GM12878 (cell line): ENCODE measurements around the gene HNRNPF. TPM values are rescaled to one million over a fixed set of nuclear protein-coding genes. Genes with fewer than 3 reads are reported as not detected.

Experiments used
- CBFB ChIP-seq: IDR thresholded peaks from 2 replicates; pipeline ENCODE4 v1.6.1; 2016; ENCODE audit warnings: antibody characterized with exemption, low read depth
- FOS ChIP-seq: IDR thresholded peaks from 3 replicates; pipeline ENCODE4 v1.6.1; 2011; ENCODE audit warnings: borderline replicate concordance; ENCODE audit not compliant: insufficient read length; ENCODE audit errors: extremely low read depth
- FOXM1 ChIP-seq: IDR thresholded peaks from 2 replicates; pipeline ENCODE4 v1.6.1; 2012; ENCODE audit warnings: low read depth, mild to moderate bottlenecking, inconsistent platforms, low read length, moderate library complexity
- HDAC6 ChIP-seq: fragments of 200-600 bp; sonication (generic); IDR thresholded peaks from one replicate; pipeline ENCODE4 v1.8.0; 2017; ENCODE audit warnings: antibody characterized with exemption; ENCODE audit not compliant: unreplicated experiment
- HSF1 ChIP-seq: fragments of 150-350 bp; IDR thresholded peaks from 2 replicates; pipeline ENCODE4 v1.6.1; 2014; ENCODE audit warnings: mild to moderate bottlenecking, low read depth, low read length
- IRF4 ChIP-seq: IDR thresholded peaks from 2 replicates; pipeline ENCODE4 v1.6.1; 2011; ENCODE audit warnings: low read depth, low read length
- MYB ChIP-seq: fragments of 150-350 bp; IDR thresholded peaks from 2 replicates; pipeline ENCODE4 v1.6.1; 2014; ENCODE audit warnings: mild to moderate bottlenecking, low read depth, low read length, borderline replicate concordance
- PAX8 ChIP-seq: fragments of 450-650 bp; IDR thresholded peaks from 2 replicates; pipeline ENCODE4 v1.6.1; 2017; ENCODE audit warnings: mild to moderate bottlenecking, moderate library complexity
- PML ChIP-seq: IDR thresholded peaks from 2 replicates; pipeline ENCODE4 v1.6.1; 2012; ENCODE audit warnings: low read length, inconsistent platforms
- POLR2AphosphoS5 ChIP-seq: IDR thresholded peaks from 2 replicates; pipeline ENCODE4 v1.6.1; 2011; ENCODE audit warnings: mild to moderate bottlenecking, low read length, inconsistent platforms
- SMARCA5 ChIP-seq: fragments of 450-650 bp; IDR thresholded peaks from 2 replicates; pipeline ENCODE4 v1.6.1; 2017; ENCODE audit warnings: mild to moderate bottlenecking
- TAF1 ChIP-seq: IDR thresholded peaks from 2 replicates; pipeline ENCODE4 v1.6.1; 2011; ENCODE audit warnings: mild to moderate bottlenecking, low read depth, low read length, borderline replicate concordance
- ZBTB40 ChIP-seq: fragments of 450-650 bp; IDR thresholded peaks from 2 replicates; pipeline ENCODE4 v1.6.1; 2016; ENCODE audit warnings: mild to moderate bottlenecking, moderate library complexity, borderline replicate concordance
- ZNF384 ChIP-seq: IDR thresholded peaks from 2 replicates; pipeline ENCODE4 v1.6.1; 2012; ENCODE audit warnings: low read depth, mild to moderate bottlenecking, low read length, improper control_type of control experiment, borderline replicate concordance
- polyA plus RNA-seq, 11 experiments: library from polyadenylated mRNA; depleted of rRNA in 4 of 11; unstranded in 6 of 11; stranded (reverse) in 5 of 11; fragments of >200 nt; fragmentation: Nextera tagmentation in 4 of 11; fragmentation: Illumina TruSeq in 1 of 11; extraction: Ambion mirVana in 4 of 11; extraction: Trizol in 1 of 11; gene quantifications; 1 replicate in 1 of 11; 2 replicates in 10 of 11; pipeline versions ENCODE4 v1.2.1 to v1.2.3, GENCODE V29; 2011 to 2016; ENCODE audit warnings: inconsistent platforms in 2 of 11, missing spikeins in 2 of 11, low read depth in 1 of 11
- total RNA-seq, 4 experiments: library from RNA; depleted of rRNA in 3 of 4; stranded (reverse); fragments of >200 nt in 3 of 4; fragmentation: Illumina TruSeq in 1 of 4; extraction: Trizol in 1 of 4; gene quantifications; 2 replicates each; pipeline versions ENCODE4 v1.2.1 to v1.2.3, GENCODE V29; 2013 to 2021
- TF ChIP-seq, protein P1 (sequence below): fragments of 150-350 bp; IDR thresholded peaks from 2 replicates; pipeline ENCODE4 v1.6.1; 2016; ENCODE audit warnings: low read depth, low read length
- TF ChIP-seq, protein P2 (sequence below): IDR thresholded peaks from 2 replicates; pipeline ENCODE4 v1.6.1; 2012; ENCODE audit warnings: low read length, inconsistent platforms

HNRNPF gene
- total and polyA plus RNA-seq, 10 of the 15 experiments (the other 5 are each of a cell fraction or from before 2014, with no cell fraction given) = 156 to 373 (median 293) TPM

DNA sequence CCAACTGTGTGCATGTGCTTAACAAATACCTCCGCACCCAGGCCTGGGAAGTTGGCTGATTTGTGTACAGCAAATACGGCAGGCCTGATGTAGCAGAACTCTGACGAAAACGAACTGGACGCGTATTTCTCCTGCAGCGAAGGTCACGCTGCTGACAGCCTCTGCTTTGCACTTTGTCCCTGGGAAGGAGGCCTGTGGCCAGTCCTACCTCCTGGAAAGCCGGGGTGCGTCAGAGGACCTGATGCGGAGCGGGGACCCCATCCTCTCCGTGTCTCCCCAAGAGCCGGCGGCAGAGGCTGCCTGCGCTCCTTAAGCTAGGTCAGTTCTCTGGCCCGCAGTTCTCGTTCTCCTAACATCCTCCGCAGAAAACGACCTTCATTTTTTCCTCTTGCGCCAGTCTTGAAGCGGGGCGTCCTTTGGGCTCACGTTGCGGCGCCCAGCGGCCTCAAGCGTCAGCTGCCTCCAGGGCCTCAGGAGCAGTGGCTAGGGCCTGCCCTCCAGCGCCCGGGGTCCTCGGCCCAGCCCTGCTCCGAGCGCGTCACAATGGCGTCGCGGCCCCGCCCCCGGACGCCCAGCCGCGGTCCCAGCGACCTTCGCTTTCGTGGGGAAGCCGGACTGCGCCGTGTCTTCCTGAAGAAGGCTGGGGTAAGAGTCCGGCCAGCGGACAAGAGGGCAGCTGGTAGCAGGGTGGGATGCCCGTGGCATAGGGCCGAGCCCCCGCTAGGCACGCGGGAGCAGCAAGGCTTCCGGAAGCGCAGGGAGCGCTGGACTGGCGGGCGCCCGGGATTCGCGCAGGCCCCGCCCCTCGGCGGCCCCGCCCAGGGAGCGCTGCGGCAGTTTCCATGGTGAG is 27.5 kb upstream of the HNRNPF start, which contains the start of gene ZNF487 (continued):
- TF ChIP-seq PML = 0 out of 2 replicates have a peak, but pooled peaks have one; percentile 45
- TF ChIP-seq, protein P1, sequence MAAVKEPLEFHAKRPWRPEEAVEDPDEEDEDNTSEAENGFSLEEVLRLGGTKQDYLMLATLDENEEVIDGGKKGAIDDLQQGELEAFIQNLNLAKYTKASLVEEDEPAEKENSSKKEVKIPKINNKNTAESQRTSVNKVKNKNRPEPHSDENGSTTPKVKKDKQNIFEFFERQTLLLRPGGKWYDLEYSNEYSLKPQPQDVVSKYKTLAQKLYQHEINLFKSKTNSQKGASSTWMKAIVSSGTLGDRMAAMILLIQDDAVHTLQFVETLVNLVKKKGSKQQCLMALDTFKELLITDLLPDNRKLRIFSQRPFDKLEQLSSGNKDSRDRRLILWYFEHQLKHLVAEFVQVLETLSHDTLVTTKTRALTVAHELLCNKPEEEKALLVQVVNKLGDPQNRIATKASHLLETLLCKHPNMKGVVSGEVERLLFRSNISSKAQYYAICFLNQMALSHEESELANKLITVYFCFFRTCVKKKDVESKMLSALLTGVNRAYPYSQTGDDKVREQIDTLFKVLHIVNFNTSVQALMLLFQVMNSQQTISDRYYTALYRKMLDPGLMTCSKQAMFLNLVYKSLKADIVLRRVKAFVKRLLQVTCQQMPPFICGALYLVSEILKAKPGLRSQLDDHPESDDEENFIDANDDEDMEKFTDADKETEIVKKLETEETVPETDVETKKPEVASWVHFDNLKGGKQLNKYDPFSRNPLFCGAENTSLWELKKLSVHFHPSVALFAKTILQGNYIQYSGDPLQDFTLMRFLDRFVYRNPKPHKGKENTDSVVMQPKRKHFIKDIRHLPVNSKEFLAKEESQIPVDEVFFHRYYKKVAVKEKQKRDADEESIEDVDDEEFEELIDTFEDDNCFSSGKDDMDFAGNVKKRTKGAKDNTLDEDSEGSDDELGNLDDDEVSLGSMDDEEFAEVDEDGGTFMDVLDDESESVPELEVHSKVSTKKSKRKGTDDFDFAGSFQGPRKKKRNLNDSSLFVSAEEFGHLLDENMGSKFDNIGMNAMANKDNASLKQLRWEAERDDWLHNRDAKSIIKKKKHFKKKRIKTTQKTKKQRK = no peak
- no peak for TF ChIP-seq HDAC6
- TF ChIP-seq ZNF384 = no peak
- TF ChIP-seq SMARCA5 = peak; percentile 93
- TF ChIP-seq FOS = no peak
- TF ChIP-seq, protein P2, sequence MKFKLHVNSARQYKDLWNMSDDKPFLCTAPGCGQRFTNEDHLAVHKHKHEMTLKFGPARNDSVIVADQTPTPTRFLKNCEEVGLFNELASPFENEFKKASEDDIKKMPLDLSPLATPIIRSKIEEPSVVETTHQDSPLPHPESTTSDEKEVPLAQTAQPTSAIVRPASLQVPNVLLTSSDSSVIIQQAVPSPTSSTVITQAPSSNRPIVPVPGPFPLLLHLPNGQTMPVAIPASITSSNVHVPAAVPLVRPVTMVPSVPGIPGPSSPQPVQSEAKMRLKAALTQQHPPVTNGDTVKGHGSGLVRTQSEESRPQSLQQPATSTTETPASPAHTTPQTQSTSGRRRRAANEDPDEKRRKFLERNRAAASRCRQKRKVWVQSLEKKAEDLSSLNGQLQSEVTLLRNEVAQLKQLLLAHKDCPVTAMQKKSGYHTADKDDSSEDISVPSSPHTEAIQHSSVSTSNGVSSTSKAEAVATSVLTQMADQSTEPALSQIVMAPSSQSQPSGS = no peak
- peak; percentile 37; the same call in 1 of the 2 replicates for TF ChIP-seq TAF1
- TF ChIP-seq MYB = no peak
- TF ChIP-seq FOXM1 = no peak
- TF ChIP-seq POLR2AphosphoS5 = peak; percentile 60; the same call in 1 of the 2 replicates
- TF ChIP-seq ZBTB40 = 0 out of 2 replicates have a peak, but pooled peaks have one; percentile 21
- no peak for TF ChIP-seq CBFB
- no peak for TF ChIP-seq IRF4
- TF ChIP-seq PAX8 = no peak
- TF ChIP-seq HSF1 = no peak
